NCI-H1105 treated with DMSO at 0.1 percent for 48 hours (cell line): Measurements from ENCODE around the gene EXOSC10.
"Not testable (repeated sequence)": the region's sequence is repeated elsewhere in the genome, so short reads cannot be mapped to it uniquely, and the experiment has no call there.

Experiments used
- DNase-seq: peaks from one replicate; lab custom pipeline; 2025; lab: John Stamatoyannopoulos, UW

Gene EXOSC10

GRCh38 chr1:11044086-11044848, 55.4 kb downstream of the EXOSC10 start:
- no peak for DNase-seq

GRCh38 chr1:11042995-11043874, 56.4 kb downstream of the EXOSC10 start:
- no peak for DNase-seq

- DNase-seq = no peak
Measured at GRCh38 chr1:11042065-11042464, 57.6 kb downstream of the EXOSC10 start.

- DNase-seq = no peak
Measured at GRCh38 chr1:11041048-11041447, 58.6 kb downstream of the EXOSC10 start.

GRCh38 chr1:11040105-11040429, 59.6 kb downstream of the EXOSC10 start:
- DNase-seq = not testable (repeated sequence)

- DNase-seq = no peak
Measured at GRCh38 chr1:11039351-11040104, 60.1 kb downstream of the EXOSC10 start.

GRCh38 chr1:11037740-11038182, 61.9 kb downstream of the EXOSC10 start:
- peak; percentile 88 for DNase-seq

GRCh38 chr1:11037019-11037739, 62.5 kb downstream of the EXOSC10 start:
- not testable (repeated sequence) for DNase-seq

GRCh38 chr1:11031624-11032262, 67.9 kb downstream of the EXOSC10 start:
- DNase-seq = no peak

GRCh38 chr1:11030865-11031264, 68.8 kb downstream of the EXOSC10 start:
- no peak for DNase-seq

GRCh38 chr1:11028018-11028417, 71.7 kb downstream of the EXOSC10 start:
- DNase-seq = no peak

- DNase-seq = no peak
Measured at GRCh38 chr1:11027316-11027715, 72.4 kb downstream of the EXOSC10 start.

- DNase-seq = no peak
Measured at GRCh38 chr1:11026903-11027302, 72.8 kb downstream of the EXOSC10 start.

GRCh38 chr1:11026052-11026451, 73.6 kb downstream of the EXOSC10 start:
- peak; percentile 7 for DNase-seq

GRCh38 chr1:11025618-11026017, 74.1 kb downstream of the EXOSC10 start:
- no peak for DNase-seq

- no peak for DNase-seq
Measured at GRCh38 chr1:11024874-11025203, 74.8 kb downstream of the EXOSC10 start.

GRCh38 chr1:11024154-11024873, 75.4 kb downstream of the EXOSC10 start:
- no peak for DNase-seq

GRCh38 chr1:11023201-11023600, 76.5 kb downstream of the EXOSC10 start:
- no peak for DNase-seq

- no peak for DNase-seq
Measured at GRCh38 chr1:11019971-11020370, 79.7 kb downstream of the EXOSC10 start.

GRCh38 chr1:11019358-11019757, 80.3 kb downstream of the EXOSC10 start:
- not testable (repeated sequence) for DNase-seq
